ENCODE measurements around the gene KIF9.

DNA sequence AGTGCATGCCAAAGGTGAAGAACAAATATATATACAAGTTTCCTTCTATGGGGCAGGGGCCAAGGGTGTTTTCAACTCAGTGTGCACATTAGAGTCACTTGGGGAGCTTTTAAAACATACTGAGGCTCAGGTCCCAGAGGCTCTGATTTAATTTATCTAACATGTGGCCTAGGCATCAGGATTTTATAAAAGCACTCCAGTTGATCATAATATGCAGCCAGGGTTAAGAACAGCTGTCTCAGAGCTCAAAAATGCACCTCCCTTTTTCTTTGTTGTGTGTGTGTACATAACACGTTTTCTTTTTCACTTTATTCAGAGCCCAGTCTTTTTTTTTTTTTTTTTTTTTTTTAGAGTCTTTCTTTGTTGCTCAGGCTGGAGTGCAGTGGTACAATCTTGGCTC is 60.8 kb downstream of the KIF9 start:
- TF ChIP-seq EZH2 (IDR thresholded peaks at IDR 0.05; ENCODE audit: borderline replicate concordance, low read length) = no peak
- TF ChIP-seq, protein P1, sequence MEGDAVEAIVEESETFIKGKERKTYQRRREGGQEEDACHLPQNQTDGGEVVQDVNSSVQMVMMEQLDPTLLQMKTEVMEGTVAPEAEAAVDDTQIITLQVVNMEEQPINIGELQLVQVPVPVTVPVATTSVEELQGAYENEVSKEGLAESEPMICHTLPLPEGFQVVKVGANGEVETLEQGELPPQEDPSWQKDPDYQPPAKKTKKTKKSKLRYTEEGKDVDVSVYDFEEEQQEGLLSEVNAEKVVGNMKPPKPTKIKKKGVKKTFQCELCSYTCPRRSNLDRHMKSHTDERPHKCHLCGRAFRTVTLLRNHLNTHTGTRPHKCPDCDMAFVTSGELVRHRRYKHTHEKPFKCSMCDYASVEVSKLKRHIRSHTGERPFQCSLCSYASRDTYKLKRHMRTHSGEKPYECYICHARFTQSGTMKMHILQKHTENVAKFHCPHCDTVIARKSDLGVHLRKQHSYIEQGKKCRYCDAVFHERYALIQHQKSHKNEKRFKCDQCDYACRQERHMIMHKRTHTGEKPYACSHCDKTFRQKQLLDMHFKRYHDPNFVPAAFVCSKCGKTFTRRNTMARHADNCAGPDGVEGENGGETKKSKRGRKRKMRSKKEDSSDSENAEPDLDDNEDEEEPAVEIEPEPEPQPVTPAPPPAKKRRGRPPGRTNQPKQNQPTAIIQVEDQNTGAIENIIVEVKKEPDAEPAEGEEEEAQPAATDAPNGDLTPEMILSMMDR (IDR thresholded peaks at IDR 0.05; ENCODE audit: low read length) = no peak
